ENCODE data around the gene SLC35F3. TPM values are rescaled to one million over a fixed set of nuclear protein-coding genes. Genes with fewer than 3 reads are reported as not detected.

Gene SLC35F3
- total RNA-seq, 1 experiment from 2014 or later: 0.94 TPM

DNA sequence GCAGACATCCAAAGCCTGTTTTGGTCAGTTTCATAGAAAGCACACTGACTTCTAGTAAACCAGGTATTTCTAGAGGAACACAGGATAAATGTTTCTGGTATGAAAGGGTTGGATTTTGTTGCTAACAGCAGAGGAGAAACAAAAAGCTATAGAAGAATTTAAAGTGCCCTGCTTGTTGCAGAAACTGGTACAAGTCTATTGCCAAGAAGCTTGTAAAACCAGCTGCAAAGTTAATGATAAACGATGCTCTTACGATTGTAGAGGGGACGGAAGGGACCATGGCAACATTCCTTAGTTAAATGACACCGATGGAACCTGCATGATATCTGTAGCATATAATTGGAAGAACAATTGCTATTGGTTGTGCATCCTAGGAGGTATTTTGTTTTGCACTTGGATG lies 40.1 kb downstream of the SLC35F3 start:
- Mint-ChIP-seq H3K36me3 (no peaks in the 10 kb centered on the region), H3K27me3 (ENCODE audit: low read depth) (no peaks in the 10 kb centered on the region; the same call in 1 of the 2 replicates), H3K4me3 (no peak overlapping the region), H3K27ac (no peak overlapping the region), H3K4me1 (peaks cover 10% of the 10 kb centered on the region), H3K9me3 (peaks cover 3% of the 10 kb centered on the region; the same call in 1 of the 2 replicates)
- ChIA-PET POLR2A (no interaction called here), CTCF (interaction anchor here (1.2 kb wide), 1 partner anchor 12 kb away, joined by 4 read pairs; no protein-coding TSS in a partner anchor)
- no peak for TF ChIP-seq TEAD1 (CRISPR knock-in tag; IDR thresholded peaks at IDR 0.05)
- no peak for TF ChIP-seq ZNF219 (CRISPR knock-in tag; IDR thresholded peaks at IDR 0.05; ENCODE audit: borderline replicate concordance)
- TF ChIP-seq ETV6 (CRISPR knock-in tag; IDR thresholded peaks at IDR 0.05): no peak
- TF ChIP-seq, protein P1, sequence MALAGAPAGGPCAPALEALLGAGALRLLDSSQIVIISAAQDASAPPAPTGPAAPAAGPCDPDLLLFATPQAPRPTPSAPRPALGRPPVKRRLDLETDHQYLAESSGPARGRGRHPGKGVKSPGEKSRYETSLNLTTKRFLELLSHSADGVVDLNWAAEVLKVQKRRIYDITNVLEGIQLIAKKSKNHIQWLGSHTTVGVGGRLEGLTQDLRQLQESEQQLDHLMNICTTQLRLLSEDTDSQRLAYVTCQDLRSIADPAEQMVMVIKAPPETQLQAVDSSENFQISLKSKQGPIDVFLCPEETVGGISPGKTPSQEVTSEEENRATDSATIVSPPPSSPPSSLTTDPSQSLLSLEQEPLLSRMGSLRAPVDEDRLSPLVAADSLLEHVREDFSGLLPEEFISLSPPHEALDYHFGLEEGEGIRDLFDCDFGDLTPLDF (CRISPR knock-in tag; IDR thresholded peaks at IDR 0.05): no peak
- TF ChIP-seq RELA (CRISPR knock-in tag; IDR thresholded peaks at IDR 0.05; ENCODE audit: borderline replicate concordance): no peak
- no peak for TF ChIP-seq NFE2L1 (CRISPR knock-in tag; IDR thresholded peaks at IDR 0.05)
- no peak for TF ChIP-seq EMX1 (CRISPR knock-in tag; IDR thresholded peaks at IDR 0.05)
- TF ChIP-seq, protein P2, sequence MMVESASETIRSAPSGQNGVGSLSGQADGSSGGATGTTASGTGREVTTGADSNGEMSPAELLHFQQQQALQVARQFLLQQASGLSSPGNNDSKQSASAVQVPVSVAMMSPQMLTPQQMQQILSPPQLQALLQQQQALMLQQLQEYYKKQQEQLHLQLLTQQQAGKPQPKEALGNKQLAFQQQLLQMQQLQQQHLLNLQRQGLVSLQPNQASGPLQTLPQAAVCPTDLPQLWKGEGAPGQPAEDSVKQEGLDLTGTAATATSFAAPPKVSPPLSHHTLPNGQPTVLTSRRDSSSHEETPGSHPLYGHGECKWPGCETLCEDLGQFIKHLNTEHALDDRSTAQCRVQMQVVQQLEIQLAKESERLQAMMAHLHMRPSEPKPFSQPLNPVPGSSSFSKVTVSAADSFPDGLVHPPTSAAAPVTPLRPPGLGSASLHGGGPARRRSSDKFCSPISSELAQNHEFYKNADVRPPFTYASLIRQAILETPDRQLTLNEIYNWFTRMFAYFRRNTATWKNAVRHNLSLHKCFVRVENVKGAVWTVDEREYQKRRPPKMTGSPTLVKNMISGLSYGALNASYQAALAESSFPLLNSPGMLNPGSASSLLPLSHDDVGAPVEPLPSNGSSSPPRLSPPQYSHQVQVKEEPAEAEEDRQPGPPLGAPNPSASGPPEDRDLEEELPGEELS (CRISPR knock-in tag; IDR thresholded peaks at IDR 0.05): no peak
- TF ChIP-seq, protein P3, sequence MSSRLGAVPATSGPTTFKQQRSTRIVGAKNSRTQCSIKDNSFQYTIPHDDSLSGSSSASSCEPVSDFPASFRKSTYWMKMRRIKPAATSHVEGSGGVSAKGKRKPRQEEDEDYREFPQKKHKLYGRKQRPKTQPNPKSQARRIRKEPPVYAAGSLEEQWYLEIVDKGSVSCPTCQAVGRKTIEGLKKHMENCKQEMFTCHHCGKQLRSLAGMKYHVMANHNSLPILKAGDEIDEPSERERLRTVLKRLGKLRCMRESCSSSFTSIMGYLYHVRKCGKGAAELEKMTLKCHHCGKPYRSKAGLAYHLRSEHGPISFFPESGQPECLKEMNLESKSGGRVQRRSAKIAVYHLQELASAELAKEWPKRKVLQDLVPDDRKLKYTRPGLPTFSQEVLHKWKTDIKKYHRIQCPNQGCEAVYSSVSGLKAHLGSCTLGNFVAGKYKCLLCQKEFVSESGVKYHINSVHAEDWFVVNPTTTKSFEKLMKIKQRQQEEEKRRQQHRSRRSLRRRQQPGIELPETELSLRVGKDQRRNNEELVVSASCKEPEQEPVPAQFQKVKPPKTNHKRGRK (CRISPR knock-in tag; IDR thresholded peaks at IDR 0.05; ENCODE audit: borderline replicate concordance): no peak
- TF ChIP-seq CREM (CRISPR knock-in tag; IDR thresholded peaks at IDR 0.05): no peak
- no peak for ATAC-seq
- no peak for DNase-seq (ENCODE audit: low spot score)

DNA sequence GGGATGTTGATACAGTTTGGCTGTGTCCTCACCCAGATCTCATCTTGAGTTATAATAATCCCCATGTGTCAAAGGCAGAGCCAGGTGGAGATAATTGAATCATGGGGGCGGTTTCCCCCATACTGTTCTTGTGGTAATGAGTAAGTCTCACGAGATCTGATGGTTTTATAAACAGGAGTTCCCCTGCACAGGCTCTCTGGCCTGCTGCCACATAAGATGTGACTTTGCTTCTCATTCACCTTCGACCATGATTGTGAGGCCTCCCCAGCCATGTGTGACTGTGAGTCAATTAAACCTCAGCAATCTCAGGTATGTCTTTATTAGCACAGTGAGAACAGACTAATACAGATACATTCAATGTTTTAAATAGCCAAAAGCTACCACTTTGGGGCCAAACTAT lies 41.1 kb downstream of the SLC35F3 start:
- Mint-ChIP-seq H3K9me3 (peaks cover 3% of the 10 kb centered on the region; the same call in 1 of the 2 replicates), H3K36me3 (no peaks in the 10 kb centered on the region), H3K27ac (no peak overlapping the region), H3K4me3 (no peak overlapping the region), H3K27me3 (ENCODE audit: low read depth) (no peaks in the 10 kb centered on the region; the same call in 1 of the 2 replicates), H3K4me1 (peaks cover 10% of the 10 kb centered on the region)
- no peak for DNase-seq (ENCODE audit: low spot score)
- ATAC-seq: no peak
- CTCF ChIA-PET: no interaction called here
- POLR2A ChIA-PET: no interaction called here
- TF ChIP-seq, protein P2 (CRISPR knock-in tag; IDR thresholded peaks at IDR 0.05): no peak
- TF ChIP-seq EMX1 (CRISPR knock-in tag; IDR thresholded peaks at IDR 0.05) (no peak), FOXK1 (CRISPR knock-in tag; IDR thresholded peaks at IDR 0.05) (no peak), GABPB1 (CRISPR knock-in tag; IDR thresholded peaks at IDR 0.05) (no peak), SMAD4 (CRISPR knock-in tag; IDR thresholded peaks at IDR 0.05) (no peak), HMGA2 (CRISPR knock-in tag; IDR thresholded peaks at IDR 0.05) (no peak), GTF2I (CRISPR knock-in tag; conservative IDR thresholded peaks at IDR 0.05) (no peak), ZNF263 (CRISPR knock-in tag; IDR thresholded peaks at IDR 0.05; ENCODE audit: low read depth) (no peak), NFYB (CRISPR knock-in tag; conservative IDR thresholded peaks at IDR 0.05; ENCODE audit: low read depth) (no peak)
- TF ChIP-seq, protein P4, sequence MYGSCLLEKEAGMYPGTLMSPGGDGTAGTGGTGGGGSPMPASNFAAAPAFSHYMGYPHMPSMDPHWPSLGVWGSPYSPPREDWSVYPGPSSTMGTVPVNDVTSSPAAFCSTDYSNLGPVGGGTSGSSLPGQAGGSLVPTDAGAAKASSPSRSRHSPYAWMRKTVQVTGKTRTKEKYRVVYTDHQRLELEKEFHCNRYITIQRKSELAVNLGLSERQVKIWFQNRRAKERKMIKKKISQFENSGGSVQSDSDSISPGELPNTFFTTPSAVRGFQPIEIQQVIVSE (CRISPR knock-in tag; IDR thresholded peaks at IDR 0.05; ENCODE audit: borderline replicate concordance): no peak
- TF ChIP-seq, protein P5, sequence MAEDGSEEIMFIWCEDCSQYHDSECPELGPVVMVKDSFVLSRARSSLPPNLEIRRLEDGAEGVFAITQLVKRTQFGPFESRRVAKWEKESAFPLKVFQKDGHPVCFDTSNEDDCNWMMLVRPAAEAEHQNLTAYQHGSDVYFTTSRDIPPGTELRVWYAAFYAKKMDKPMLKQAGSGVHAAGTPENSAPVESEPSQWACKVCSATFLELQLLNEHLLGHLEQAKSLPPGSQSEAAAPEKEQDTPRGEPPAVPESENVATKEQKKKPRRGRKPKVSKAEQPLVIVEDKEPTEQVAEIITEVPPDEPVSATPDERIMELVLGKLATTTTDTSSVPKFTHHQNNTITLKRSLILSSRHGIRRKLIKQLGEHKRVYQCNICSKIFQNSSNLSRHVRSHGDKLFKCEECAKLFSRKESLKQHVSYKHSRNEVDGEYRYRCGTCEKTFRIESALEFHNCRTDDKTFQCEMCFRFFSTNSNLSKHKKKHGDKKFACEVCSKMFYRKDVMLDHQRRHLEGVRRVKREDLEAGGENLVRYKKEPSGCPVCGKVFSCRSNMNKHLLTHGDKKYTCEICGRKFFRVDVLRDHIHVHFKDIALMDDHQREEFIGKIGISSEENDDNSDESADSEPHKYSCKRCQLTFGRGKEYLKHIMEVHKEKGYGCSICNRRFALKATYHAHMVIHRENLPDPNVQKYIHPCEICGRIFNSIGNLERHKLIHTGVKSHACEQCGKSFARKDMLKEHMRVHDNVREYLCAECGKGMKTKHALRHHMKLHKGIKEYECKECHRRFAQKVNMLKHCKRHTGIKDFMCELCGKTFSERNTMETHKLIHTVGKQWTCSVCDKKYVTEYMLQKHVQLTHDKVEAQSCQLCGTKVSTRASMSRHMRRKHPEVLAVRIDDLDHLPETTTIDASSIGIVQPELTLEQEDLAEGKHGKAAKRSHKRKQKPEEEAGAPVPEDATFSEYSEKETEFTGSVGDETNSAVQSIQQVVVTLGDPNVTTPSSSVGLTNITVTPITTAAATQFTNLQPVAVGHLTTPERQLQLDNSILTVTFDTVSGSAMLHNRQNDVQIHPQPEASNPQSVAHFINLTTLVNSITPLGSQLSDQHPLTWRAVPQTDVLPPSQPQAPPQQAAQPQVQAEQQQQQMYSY (CRISPR knock-in tag; IDR thresholded peaks at IDR 0.05): no peak
- TF ChIP-seq, protein P6, sequence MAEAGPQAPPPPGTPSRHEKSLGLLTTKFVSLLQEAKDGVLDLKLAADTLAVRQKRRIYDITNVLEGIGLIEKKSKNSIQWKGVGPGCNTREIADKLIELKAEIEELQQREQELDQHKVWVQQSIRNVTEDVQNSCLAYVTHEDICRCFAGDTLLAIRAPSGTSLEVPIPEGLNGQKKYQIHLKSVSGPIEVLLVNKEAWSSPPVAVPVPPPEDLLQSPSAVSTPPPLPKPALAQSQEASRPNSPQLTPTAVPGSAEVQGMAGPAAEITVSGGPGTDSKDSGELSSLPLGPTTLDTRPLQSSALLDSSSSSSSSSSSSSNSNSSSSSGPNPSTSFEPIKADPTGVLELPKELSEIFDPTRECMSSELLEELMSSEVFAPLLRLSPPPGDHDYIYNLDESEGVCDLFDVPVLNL (CRISPR knock-in tag; IDR thresholded peaks at IDR 0.05; ENCODE audit: borderline replicate concordance, low read depth): no peak
- TF ChIP-seq, protein P1 (CRISPR knock-in tag; IDR thresholded peaks at IDR 0.05): no peak
